ENCODE results near the gene IFRD1.

Gene IFRD1

GRCh38 chr7:112523871-112524270, 73.6 kb downstream of the IFRD1 start:
- DNase-seq, result no peak
